ENCODE results near the gene PCDH19.

DNA sequence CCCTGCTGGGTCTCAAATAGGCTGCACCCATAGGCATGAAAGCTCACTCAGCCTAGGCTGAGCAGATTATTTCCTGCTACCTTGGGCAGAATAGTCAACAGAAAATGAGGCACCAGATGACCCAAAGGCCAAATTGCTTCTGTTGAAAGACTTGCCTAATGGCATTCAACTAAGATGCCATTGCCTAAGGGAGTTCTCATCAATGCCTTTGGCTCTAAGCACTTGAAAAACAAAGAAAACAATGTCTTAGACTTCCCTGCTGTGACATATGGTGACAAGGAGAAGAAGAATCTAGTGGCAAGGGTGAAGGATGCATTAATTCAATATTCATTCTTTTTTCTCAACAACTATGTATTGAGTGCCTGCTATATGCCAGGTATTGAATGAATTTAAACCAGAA, 25.7 kb upstream of the PCDH19 start:
- TF ChIP-seq, protein P1, sequence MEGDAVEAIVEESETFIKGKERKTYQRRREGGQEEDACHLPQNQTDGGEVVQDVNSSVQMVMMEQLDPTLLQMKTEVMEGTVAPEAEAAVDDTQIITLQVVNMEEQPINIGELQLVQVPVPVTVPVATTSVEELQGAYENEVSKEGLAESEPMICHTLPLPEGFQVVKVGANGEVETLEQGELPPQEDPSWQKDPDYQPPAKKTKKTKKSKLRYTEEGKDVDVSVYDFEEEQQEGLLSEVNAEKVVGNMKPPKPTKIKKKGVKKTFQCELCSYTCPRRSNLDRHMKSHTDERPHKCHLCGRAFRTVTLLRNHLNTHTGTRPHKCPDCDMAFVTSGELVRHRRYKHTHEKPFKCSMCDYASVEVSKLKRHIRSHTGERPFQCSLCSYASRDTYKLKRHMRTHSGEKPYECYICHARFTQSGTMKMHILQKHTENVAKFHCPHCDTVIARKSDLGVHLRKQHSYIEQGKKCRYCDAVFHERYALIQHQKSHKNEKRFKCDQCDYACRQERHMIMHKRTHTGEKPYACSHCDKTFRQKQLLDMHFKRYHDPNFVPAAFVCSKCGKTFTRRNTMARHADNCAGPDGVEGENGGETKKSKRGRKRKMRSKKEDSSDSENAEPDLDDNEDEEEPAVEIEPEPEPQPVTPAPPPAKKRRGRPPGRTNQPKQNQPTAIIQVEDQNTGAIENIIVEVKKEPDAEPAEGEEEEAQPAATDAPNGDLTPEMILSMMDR (IDR thresholded peaks at IDR 0.05), result no peak
- TF ChIP-seq POLR2A (IDR thresholded peaks at IDR 0.05), result no peak

Data from adrenal gland (tissue), 5 donors.